Measurements from ENCODE around the gene DGKI. TPM values are rescaled to one million over a fixed set of nuclear protein-coding genes. Genes with fewer than 3 reads are reported as not detected.

Gene DGKI
- total and polyA plus RNA-seq, 4 donors: 0.01 to 0.37 (median 0.31) TPM

- Histone ChIP-seq H3K27me3 (ENCODE audit: control insufficient read depth in 4 of 4, insufficient read depth in 4 of 4, low read length in 3 of 4) (no peaks in the 10 kb centered on the region), H3K36me3 (ENCODE audit: control insufficient read depth in 4 of 4, insufficient read depth in 3 of 4, low read depth in 1 of 4, low read length in 3 of 4) (peaks cover 11 to 47% (median 30%) of the 10 kb centered on the region in 4 donors), H3K4me3 (ENCODE audit: low read depth in 1 of 3, low read length in 3 of 3) (no peak overlapping the region), H3K9me3 (ENCODE audit: control insufficient read depth in 4 of 4, low read length in 3 of 4) (no peaks in the 10 kb centered on the region), H3K27ac (ENCODE audit: low read depth in 1 of 2, low read length in 2 of 2) (no peak overlapping the region), H3K9ac (ENCODE audit: low read depth in 1 of 2, low read length in 2 of 2) (no peak overlapping the region), H3K4me1 (ENCODE audit: control insufficient read depth in 4 of 4, insufficient read depth in 4 of 4, low read length in 3 of 4) (no peaks in the 10 kb centered on the region)
- no peak for TF ChIP-seq HNF4G (IDR thresholded peaks at IDR 0.05)
- TF ChIP-seq MAX (IDR thresholded peaks at IDR 0.05): no peak
- DNase-seq (ENCODE audit: low spot score): no peak
- 91% methylated on average over 2 of the region's 2 CpGs for WGBS
Measured at GRCh38 chr7:137888241-137888640, 41.5 kb upstream of the DGKI start.

DNA sequence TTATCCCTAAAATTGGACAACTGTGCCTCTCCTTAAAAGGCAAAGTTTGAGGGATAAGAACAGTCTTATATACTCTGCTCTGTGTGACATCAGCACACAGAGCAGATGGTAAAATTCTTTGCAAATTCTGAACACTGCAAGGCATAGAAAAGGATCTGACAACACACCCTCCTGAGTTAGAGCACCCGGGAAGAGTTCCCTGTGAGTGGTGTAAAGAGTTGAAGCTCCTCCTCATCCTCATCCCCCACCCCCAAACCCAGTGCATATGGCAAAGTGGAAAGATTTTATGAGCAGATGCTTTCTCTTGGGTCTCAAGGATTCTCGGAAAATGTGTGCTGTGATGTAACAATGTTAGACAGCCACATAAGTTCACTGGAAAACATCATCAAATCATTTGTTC is 40.0 kb upstream of the DGKI start:
- no peak for TF ChIP-seq JUND (IDR thresholded peaks at IDR 0.05)
- H3K9me3 ChIP-seq (ENCODE audit: control insufficient read depth in 4 of 4, low read length in 3 of 4): no peaks in the 10 kb centered on the region
- H3K27ac ChIP-seq (ENCODE audit: low read depth in 1 of 2, low read length in 2 of 2): no peak overlapping the region
- no peak for DNase-seq (ENCODE audit: low spot score)
- H3K4me1 ChIP-seq (ENCODE audit: control insufficient read depth in 4 of 4, insufficient read depth in 4 of 4, low read length in 3 of 4): no peaks in the 10 kb centered on the region
- no peak overlapping the region for H3K9ac ChIP-seq (ENCODE audit: low read depth in 1 of 2, low read length in 2 of 2)
- H3K27me3 ChIP-seq (ENCODE audit: control insufficient read depth in 4 of 4, insufficient read depth in 4 of 4, low read length in 3 of 4): no peaks in the 10 kb centered on the region
- no peak overlapping the region for H3K4me3 ChIP-seq (ENCODE audit: low read depth in 1 of 3, low read length in 3 of 3)
- H3K36me3 ChIP-seq (ENCODE audit: control insufficient read depth in 4 of 4, insufficient read depth in 3 of 4, low read depth in 1 of 4, low read length in 3 of 4): peaks cover 17 to 60% (median 40%) of the 10 kb centered on the region in 4 donors
- 88% methylated on average over 2 of the region's 2 CpGs for WGBS

- H3K4me1 ChIP-seq (ENCODE audit: control insufficient read depth in 4 of 4, insufficient read depth in 4 of 4, low read length in 3 of 4): no peaks in the 10 kb centered on the region
- H3K4me3 ChIP-seq (ENCODE audit: low read depth in 1 of 3, low read length in 3 of 3): no peak overlapping the region
- H3K27me3 ChIP-seq (ENCODE audit: control insufficient read depth in 4 of 4, insufficient read depth in 4 of 4, low read length in 3 of 4): no peaks in the 10 kb centered on the region
- WGBS: 96% methylated on average over 3 of the region's 3 CpGs
- H3K9me3 ChIP-seq (ENCODE audit: control insufficient read depth in 4 of 4, low read length in 3 of 4): no peaks in the 10 kb centered on the region
- DNase-seq (ENCODE audit: low spot score): no peak
- peaks cover 17 to 64% (median 44%) of the 10 kb centered on the region in 4 donors for H3K36me3 ChIP-seq (ENCODE audit: control insufficient read depth in 4 of 4, insufficient read depth in 3 of 4, low read depth in 1 of 4, low read length in 3 of 4)
- TF ChIP-seq EGR1 (IDR thresholded peaks at IDR 0.05; ENCODE audit: low read depth in 2 of 2): no peak
- TF ChIP-seq HNF4A (conservative IDR thresholded peaks at IDR 0.05): no peak
- no peak for TF ChIP-seq SP1 (IDR thresholded peaks at IDR 0.05)
- TF ChIP-seq, protein P1, sequence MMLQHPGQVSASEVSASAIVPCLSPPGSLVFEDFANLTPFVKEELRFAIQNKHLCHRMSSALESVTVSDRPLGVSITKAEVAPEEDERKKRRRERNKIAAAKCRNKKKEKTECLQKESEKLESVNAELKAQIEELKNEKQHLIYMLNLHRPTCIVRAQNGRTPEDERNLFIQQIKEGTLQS (IDR thresholded peaks at IDR 0.05): no peak
- TF ChIP-seq HNF4G (IDR thresholded peaks at IDR 0.05): no peak
- no peak for TF ChIP-seq CTCF (IDR thresholded peaks at IDR 0.05; ENCODE audit: low read depth, low read length, missing input control)
- no peak for TF ChIP-seq ZBTB33 (IDR thresholded peaks at IDR 0.05)
- TF ChIP-seq REST (IDR thresholded peaks at IDR 0.05): no peak
- TF ChIP-seq RAD21 (IDR thresholded peaks at IDR 0.05): no peak
- no peak for TF ChIP-seq YY1 (IDR thresholded peaks at IDR 0.05)
- TF ChIP-seq GABPA (IDR thresholded peaks at IDR 0.05 in 1 of 2, conservative IDR thresholded peaks at IDR 0.05 in 1 of 2): no peak
- TF ChIP-seq NR2F2 (IDR thresholded peaks at IDR 0.05): no peak
- no peak for TF ChIP-seq JUND (IDR thresholded peaks at IDR 0.05)
- H3K27ac ChIP-seq (ENCODE audit: low read depth in 1 of 2, low read length in 2 of 2): no peak overlapping the region
- H3K9ac ChIP-seq (ENCODE audit: low read depth in 1 of 2, low read length in 2 of 2): no peak overlapping the region
Measured at GRCh38 chr7:137886281-137886680, 39.5 kb upstream of the DGKI start.
